ENCODE data around the gene NUPR1.
A peak's percentile ranks its signal among the peaks of the same experiment; 100 is the strongest.
"Not testable (repeated sequence)": the region's sequence is repeated elsewhere in the genome, so short reads cannot be mapped to it uniquely, and the experiment has no call there.

The NUPR1 gene

DNA sequence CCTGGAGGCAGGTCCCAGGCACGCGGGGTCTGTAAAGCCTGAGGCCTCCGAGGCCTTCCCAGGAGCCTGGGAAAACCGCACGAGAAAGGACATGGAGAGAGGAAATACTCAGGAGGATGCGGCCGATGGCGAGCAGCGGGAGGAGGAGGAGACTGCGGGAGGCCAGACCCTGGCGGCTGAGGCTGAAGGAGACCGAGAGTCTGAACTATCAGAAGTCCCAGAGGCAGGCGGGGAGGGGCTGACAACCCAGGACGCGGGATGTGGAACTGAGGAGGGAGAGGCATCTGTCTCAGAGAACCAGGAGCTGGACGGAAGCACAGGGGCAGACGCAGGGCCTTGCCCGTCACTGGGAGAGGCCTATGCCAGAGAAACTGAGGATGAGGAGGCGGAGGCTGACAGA lies 41.9 kb downstream of the NUPR1 start:
- H3K4me1 ChIP-seq (ENCODE audit: control insufficient read depth, insufficient read depth, low read length), result peaks cover 2% of the 10 kb centered on the region
- no peaks in the 10 kb centered on the region for H3K27me3 ChIP-seq (ENCODE audit: control insufficient read depth in 1 of 2, insufficient read depth in 2 of 2, low read length in 2 of 2)
- no peak overlapping the region for H3K27ac ChIP-seq (ENCODE audit: low read length)
- H3K9ac ChIP-seq (ENCODE audit: low read length in 2 of 2), result no peak overlapping the region
- H3K9me3 ChIP-seq (ENCODE audit: control insufficient read depth in 2 of 2, low read length in 2 of 2), result no peaks in the 10 kb centered on the region
- no peak overlapping the region for H3K4me3 ChIP-seq (ENCODE audit: low read length in 2 of 2)
- no peaks in the 10 kb centered on the region for H3K36me3 ChIP-seq (ENCODE audit: control insufficient read depth in 2 of 2, insufficient read depth in 2 of 2, low read length in 2 of 2)

GRCh38 chr16:28495795-28496749 lies 42.7 kb downstream of the NUPR1 start:
- Histone ChIP-seq H3K9ac (ENCODE audit: low read length in 2 of 2) (no peak overlapping the region), H3K9me3 (ENCODE audit: control insufficient read depth in 2 of 2, low read length in 2 of 2) (no peaks in the 10 kb centered on the region), H3K27me3 (ENCODE audit: control insufficient read depth in 1 of 2, insufficient read depth in 2 of 2, low read length in 2 of 2) (no peaks in the 10 kb centered on the region), H3K27ac (ENCODE audit: low read length) (no peak overlapping the region), H3K4me1 (ENCODE audit: control insufficient read depth, insufficient read depth, low read length) (peaks cover 2% of the 10 kb centered on the region), H3K36me3 (ENCODE audit: control insufficient read depth in 2 of 2, insufficient read depth in 2 of 2, low read length in 2 of 2) (no peaks in the 10 kb centered on the region), H3K4me3 (ENCODE audit: low read length in 2 of 2) (no peak overlapping the region)

DNA sequence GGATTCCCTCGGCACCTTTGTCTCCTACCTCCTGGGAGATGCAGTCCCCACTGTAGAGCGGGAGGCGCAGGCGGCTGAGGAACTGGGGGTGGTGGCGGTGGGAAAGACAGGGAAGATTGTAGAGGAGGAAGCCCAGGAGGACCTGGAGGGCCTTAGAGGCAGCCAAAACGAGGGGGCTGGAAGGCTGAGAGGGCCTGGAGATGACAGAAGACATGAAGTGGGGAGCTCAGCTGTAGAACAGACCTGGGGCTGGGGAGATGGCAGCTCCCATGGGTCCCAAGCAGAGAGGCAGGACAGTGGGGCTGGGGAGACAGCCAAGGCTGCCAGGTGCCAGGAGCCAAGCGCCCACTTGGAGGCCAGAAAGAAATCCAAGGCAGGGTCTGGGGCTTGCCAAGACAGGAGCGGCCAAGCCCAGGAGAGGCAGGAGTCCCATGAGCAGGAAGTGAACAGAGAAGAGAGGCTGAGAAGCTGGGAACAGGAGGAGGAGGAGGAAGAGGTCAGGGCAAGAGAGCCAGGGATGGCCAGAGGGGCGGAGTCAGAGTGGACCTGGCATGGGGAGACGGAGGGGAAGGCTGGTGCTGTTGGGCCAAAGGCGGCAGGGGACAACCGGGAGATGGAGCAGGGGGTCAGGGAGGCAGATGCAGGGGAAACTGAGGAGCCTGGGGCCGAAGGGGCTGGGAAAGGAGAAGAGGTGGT lies 43.5 kb downstream of the NUPR1 start:
- Histone ChIP-seq H3K4me3 (ENCODE audit: low read length in 2 of 2) (peak overlapping the region in 1 of 2 donors; percentile 29), H3K9me3 (ENCODE audit: control insufficient read depth in 2 of 2, low read length in 2 of 2) (no peaks in the 10 kb centered on the region), H3K36me3 (ENCODE audit: control insufficient read depth in 2 of 2, insufficient read depth in 2 of 2, low read length in 2 of 2) (no peaks in the 10 kb centered on the region), H3K9ac (ENCODE audit: low read length in 2 of 2) (peak overlapping the region in 1 of 2 donors; percentile 22), H3K27me3 (ENCODE audit: control insufficient read depth in 1 of 2, insufficient read depth in 2 of 2, low read length in 2 of 2) (no peaks in the 10 kb centered on the region), H3K27ac (ENCODE audit: low read length) (no peak overlapping the region), H3K4me1 (ENCODE audit: control insufficient read depth, insufficient read depth, low read length) (peaks cover 2% of the 10 kb centered on the region)

- Histone ChIP-seq H3K4me1 (ENCODE audit: control insufficient read depth, insufficient read depth, low read length) (peaks cover 2% of the 10 kb centered on the region), H3K9me3 (ENCODE audit: control insufficient read depth in 2 of 2, low read length in 2 of 2) (no peaks in the 10 kb centered on the region), H3K4me3 (ENCODE audit: low read length in 2 of 2) (peak within 1 kb of the TSS in 1 of 2 donors; percentile 29), H3K27ac (ENCODE audit: low read length) (peak within 1 kb of the TSS; percentile 18), H3K27me3 (ENCODE audit: control insufficient read depth in 1 of 2, insufficient read depth in 2 of 2, low read length in 2 of 2) (no peaks in the 10 kb centered on the region), H3K9ac (ENCODE audit: low read length in 2 of 2) (peak within 1 kb of the TSS in 1 of 2 donors; percentile 22), H3K36me3 (ENCODE audit: control insufficient read depth in 2 of 2, insufficient read depth in 2 of 2, low read length in 2 of 2) (peaks cover 0 to 1% of the 10 kb centered on the region in 2 donors)
Measured at GRCh38 chr16:28494121-28494851, 44.5 kb downstream of the NUPR1 start, which contains the start of gene APOBR. Gene APOBR (plus strand): TSS chr16:28494643. CDS start chr16:28494682, 39 bp downstream.

DNA sequence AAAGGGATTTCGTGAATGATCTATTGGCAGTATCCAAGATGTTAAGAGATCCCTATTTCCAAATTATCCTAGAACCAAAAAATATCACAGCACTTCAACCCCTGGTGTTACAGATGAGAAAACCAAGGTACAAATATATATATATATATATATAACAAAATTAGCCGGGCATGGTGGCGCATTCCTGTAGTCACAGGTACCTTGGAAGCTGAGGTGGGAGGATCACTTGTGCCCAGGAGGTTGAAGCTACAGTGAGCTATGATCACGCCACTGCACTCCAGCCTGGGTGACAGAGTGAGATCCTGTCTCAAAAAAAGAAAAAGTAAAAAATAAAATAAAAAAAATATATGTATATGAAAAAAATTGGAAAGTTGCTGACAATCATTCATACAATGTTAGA lies 46.3 kb downstream of the NUPR1 start:
- H3K9me3 ChIP-seq (ENCODE audit: control insufficient read depth in 2 of 2, low read length in 2 of 2), result no peaks in the 10 kb centered on the region
- H3K27ac ChIP-seq (ENCODE audit: low read length), result peak overlapping the region; percentile 94
- H3K27me3 ChIP-seq (ENCODE audit: control insufficient read depth in 1 of 2, insufficient read depth in 2 of 2, low read length in 2 of 2), result no peaks in the 10 kb centered on the region
- peak overlapping the region; percentile 92 to 96 for H3K9ac ChIP-seq (ENCODE audit: low read length in 2 of 2)
- H3K4me3 ChIP-seq (ENCODE audit: low read length in 2 of 2), result peak overlapping the region; percentile 97 to 98
- H3K4me1 ChIP-seq (ENCODE audit: control insufficient read depth, insufficient read depth, low read length), result peaks cover 2% of the 10 kb centered on the region
- peaks cover 5 to 9% of the 10 kb centered on the region in 2 donors for H3K36me3 ChIP-seq (ENCODE audit: control insufficient read depth in 2 of 2, insufficient read depth in 2 of 2, low read length in 2 of 2)

GRCh38 chr16:28491970-28492474 lies 46.8 kb downstream of the NUPR1 start, which contains the start of gene CLN3:
Gene CLN3 (minus strand): TSS chr16:28492074. CDS start chr16:28491759, 315 bp downstream.
- Histone ChIP-seq H3K9me3 (ENCODE audit: control insufficient read depth in 2 of 2, low read length in 2 of 2) (no peaks in the 10 kb centered on the region), H3K4me3 (ENCODE audit: low read length in 2 of 2) (peak within 1 kb of the TSS; percentile 97 to 98), H3K9ac (ENCODE audit: low read length in 2 of 2) (peak within 1 kb of the TSS; percentile 92 to 96), H3K27me3 (ENCODE audit: control insufficient read depth in 1 of 2, insufficient read depth in 2 of 2, low read length in 2 of 2) (no peaks in the 10 kb centered on the region), H3K27ac (ENCODE audit: low read length) (peak within 1 kb of the TSS; percentile 94), H3K4me1 (ENCODE audit: control insufficient read depth, insufficient read depth, low read length) (peaks cover 2% of the 10 kb centered on the region), H3K36me3 (ENCODE audit: control insufficient read depth in 2 of 2, insufficient read depth in 2 of 2, low read length in 2 of 2) (peaks cover 10 to 13% of the 10 kb centered on the region in 2 donors)

DNA sequence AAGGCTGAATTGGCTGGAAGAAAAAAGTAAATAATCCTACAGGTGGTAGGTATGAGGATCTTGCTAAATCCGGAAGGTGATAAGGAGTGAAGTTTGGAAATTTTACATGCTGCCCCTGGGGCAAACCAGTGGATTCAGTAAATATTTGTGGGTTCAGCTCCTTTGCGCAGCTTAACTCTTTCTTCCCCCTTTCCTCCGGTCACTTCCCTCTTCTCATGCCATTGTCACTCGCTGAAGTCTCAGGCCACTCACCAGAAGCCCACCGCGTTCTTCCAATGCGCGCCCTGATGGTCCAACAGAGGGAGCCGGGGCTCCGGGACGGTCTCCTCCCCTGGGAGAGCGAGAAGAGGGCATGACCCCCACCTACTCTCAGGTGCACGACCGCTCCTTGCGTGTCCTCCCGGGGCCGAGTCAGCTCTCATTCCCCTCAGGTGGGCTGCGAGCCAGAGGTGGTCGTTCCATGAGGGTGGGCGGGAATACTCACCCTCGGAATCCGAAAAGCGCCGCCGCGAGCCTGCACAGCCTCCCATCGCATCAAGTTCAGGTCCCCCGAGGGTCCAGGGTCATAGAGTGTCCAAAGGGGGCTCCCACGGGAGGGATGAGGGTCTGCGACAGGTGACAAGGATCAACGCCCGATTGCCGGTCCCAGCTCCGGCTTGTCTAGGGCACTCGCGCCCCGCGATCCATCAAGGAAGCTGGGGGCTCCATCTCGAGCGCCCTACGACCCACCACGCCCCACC lies 47.4 kb downstream of the NUPR1 start:
- H3K9me3 ChIP-seq (ENCODE audit: control insufficient read depth in 2 of 2, low read length in 2 of 2), result no peaks in the 10 kb centered on the region
- H3K9ac ChIP-seq (ENCODE audit: low read length in 2 of 2), result peak overlapping the region; percentile 92 to 96
- peak overlapping the region; percentile 94 for H3K27ac ChIP-seq (ENCODE audit: low read length)
- H3K4me3 ChIP-seq (ENCODE audit: low read length in 2 of 2), result peak overlapping the region; percentile 97 to 98
- peaks cover 2% of the 10 kb centered on the region for H3K4me1 ChIP-seq (ENCODE audit: control insufficient read depth, insufficient read depth, low read length)
- no peaks in the 10 kb centered on the region for H3K27me3 ChIP-seq (ENCODE audit: control insufficient read depth in 1 of 2, insufficient read depth in 2 of 2, low read length in 2 of 2)
- peaks cover 13 to 15% of the 10 kb centered on the region in 2 donors for H3K36me3 ChIP-seq (ENCODE audit: control insufficient read depth in 2 of 2, insufficient read depth in 2 of 2, low read length in 2 of 2)

- Histone ChIP-seq H3K9me3 (ENCODE audit: control insufficient read depth in 2 of 2, low read length in 2 of 2) (no peaks in the 10 kb centered on the region), H3K9ac (ENCODE audit: low read length in 2 of 2) (no peak overlapping the region), H3K4me1 (ENCODE audit: control insufficient read depth, insufficient read depth, low read length) (no peaks in the 10 kb centered on the region), H3K27me3 (ENCODE audit: control insufficient read depth in 1 of 2, insufficient read depth in 2 of 2, low read length in 2 of 2) (no peaks in the 10 kb centered on the region), H3K27ac (ENCODE audit: low read length) (no peak overlapping the region), H3K36me3 (ENCODE audit: control insufficient read depth in 2 of 2, insufficient read depth in 2 of 2, low read length in 2 of 2) (peaks cover 18 to 31% of the 10 kb centered on the region in 2 donors), H3K4me3 (ENCODE audit: low read length in 2 of 2) (no peak overlapping the region)
Measured at GRCh38 chr16:28486266-28486665, 52.5 kb downstream of the NUPR1 start.

DNA sequence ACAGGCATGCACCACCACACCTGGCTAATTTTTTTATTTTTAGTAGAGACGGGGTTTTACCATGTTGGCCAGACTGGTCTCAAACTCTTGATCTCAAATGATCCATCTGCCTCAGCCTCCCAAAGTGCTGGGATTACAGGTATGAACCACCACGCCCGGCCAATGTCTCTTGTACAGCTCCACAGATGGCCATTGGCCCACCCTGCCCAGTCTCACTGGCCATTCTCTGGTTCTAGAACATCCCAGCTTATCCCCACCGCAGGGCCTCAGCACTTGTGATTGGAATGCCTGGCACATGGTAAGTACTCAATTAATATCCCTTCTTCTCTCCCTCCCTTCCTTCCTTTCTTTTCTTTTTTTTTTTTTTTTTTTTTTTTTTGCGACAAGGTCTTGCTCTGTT lies 55.4 kb downstream of the NUPR1 start:
- H3K9ac ChIP-seq (ENCODE audit: low read length in 2 of 2); H3K4me1 ChIP-seq (ENCODE audit: control insufficient read depth, insufficient read depth, low read length); H3K9me3 ChIP-seq (ENCODE audit: control insufficient read depth in 2 of 2, low read length in 2 of 2); H3K27me3 ChIP-seq (ENCODE audit: control insufficient read depth in 1 of 2, insufficient read depth in 2 of 2, low read length in 2 of 2); H3K4me3 ChIP-seq (ENCODE audit: low read length in 2 of 2); H3K27ac ChIP-seq (ENCODE audit: low read length): not testable (repeated sequence)
- H3K36me3 ChIP-seq (ENCODE audit: control insufficient read depth in 2 of 2, insufficient read depth in 2 of 2, low read length in 2 of 2), result peaks cover 16 to 37% of the 10 kb centered on the region in 2 donors

Measured in stomach smooth muscle (tissue), 2 donors.